K562 (cell line): ENCODE data around the gene NBEAL2. TPM values are rescaled to one million over a fixed set of nuclear protein-coding genes. Genes with fewer than 3 reads are reported as not detected.

Source experiments
- BCLAF1 ChIP-seq, 2 experiments: fragments of 450-650 bp in 1 of 2; IDR thresholded peaks; 2 replicates each; pipeline ENCODE4 v1.6.1; 2011 to 2017; ENCODE audit warnings: low read depth in 2 of 2, antibody characterized with exemption in 1 of 2, borderline replicate concordance in 1 of 2, low read length in 1 of 2, mild to moderate bottlenecking in 1 of 2, mixed read lengths in 1 of 2; ENCODE audit not compliant: control insufficient read depth in 1 of 2
- BRD4 ChIP-seq: fragments of 200-600 bp; sonication (generic); IDR thresholded peaks from 2 replicates; pipeline ENCODE4 v1.6.1; 2017; ENCODE audit warnings: inconsistent platforms
- CREB3L1 ChIP-seq: fragments of 450-650 bp; IDR thresholded peaks from 2 replicates; pipeline ENCODE4 v1.6.1; 2014; ENCODE audit warnings: low read depth, mild to moderate bottlenecking, moderate library complexity, borderline replicate concordance
- FOXJ3 ChIP-seq: sonication (generic); formaldehyde crosslinking; IDR thresholded peaks from 2 replicates; pipeline ENCODE4 v1.4.0; 2020; ENCODE audit warnings: mild to moderate bottlenecking, missing genetic modification reagents
- KDM1A ChIP-seq, 2 experiments: fragments of 450-650 bp; IDR thresholded peaks; 2 replicates each; pipeline ENCODE4 v1.6.1; 2016; ENCODE audit warnings: mild to moderate bottlenecking in 2 of 2
- KDM2B ChIP-seq: fragments of 250-450 bp; sonication (Bioruptor Pico); IDR thresholded peaks from 2 replicates; pipeline ENCODE4 v1.8.0; 2021; ENCODE audit warnings: mild to moderate bottlenecking, moderate library complexity
- MCM5 ChIP-seq: fragments of 450-650 bp; IDR thresholded peaks from 2 replicates; pipeline ENCODE4 v1.6.1; 2016; ENCODE audit warnings: low read depth
- NR1H2 ChIP-seq: sonication (generic); formaldehyde crosslinking; IDR thresholded peaks from 2 replicates; pipeline ENCODE4 v1.4.0; 2020; ENCODE audit warnings: mild to moderate bottlenecking, missing genetic modification reagents
- PCBP1 ChIP-seq: fragments of 200-400 bp; formaldehyde crosslinking; IDR thresholded peaks from 2 replicates; pipeline ENCODE4 v1.6.1; 2018; ENCODE audit warnings: mild to moderate bottlenecking, low read depth, low read length; ENCODE audit not compliant: poor library complexity, severe bottlenecking
- SAFB2 ChIP-seq: fragments of 200-400 bp; formaldehyde crosslinking; IDR thresholded peaks from 2 replicates; pipeline ENCODE4 v1.6.1; 2018; ENCODE audit warnings: borderline replicate concordance, low read length, low read depth, moderate library complexity; ENCODE audit not compliant: severe bottlenecking
- TBL1XR1 ChIP-seq, 2 experiments: IDR thresholded peaks; 2 replicates each; pipeline ENCODE4 v1.6.1; 2012; ENCODE audit warnings: improper control_type of control experiment in 2 of 2, low read length in 2 of 2, mild to moderate bottlenecking in 1 of 2
- TBP ChIP-seq: optimal IDR thresholded peaks from 2 replicates; pipeline ENCODE3; 2011; ENCODE audit warnings: low read depth, low read length, improper control_type of control experiment
- TCF3 ChIP-seq: sonication (generic); formaldehyde crosslinking; IDR thresholded peaks from 2 replicates; pipeline ENCODE4 v1.4.0; 2020; ENCODE audit warnings: mild to moderate bottlenecking, missing genetic modification reagents
- ZNF318 ChIP-seq, 2 experiments: fragments of 450-650 bp; IDR thresholded peaks; 2 replicates each; pipeline ENCODE4 v1.6.1; 2016; ENCODE audit warnings: mild to moderate bottlenecking in 2 of 2, borderline replicate concordance in 1 of 2, low read depth in 1 of 2, moderate library complexity in 1 of 2
- polyA plus RNA-seq, 8 experiments: library from polyadenylated mRNA; depleted of rRNA in 4 of 8; stranded (reverse) in 5 of 8; unstranded in 3 of 8; fragments of >200 nt; fragmentation: Nextera tagmentation in 2 of 8; fragmentation: Illumina TruSeq in 1 of 8; extraction: Ambion mirVana in 2 of 8; extraction: Trizol in 1 of 8; gene quantifications; 2 replicates each; pipeline versions ENCODE4 v1.2.1 to v1.2.3, GENCODE V29; 2011 to 2014; ENCODE audit warnings: inconsistent platforms in 1 of 8, missing spikeins in 1 of 8
- total RNA-seq, 7 experiments: library from RNA; depleted of rRNA in 6 of 7; stranded (reverse); fragments of >200 nt in 6 of 7; fragmentation: Illumina TruSeq in 2 of 7; extraction: Trizol in 2 of 7; gene quantifications; 2 replicates each; pipeline versions ENCODE4 v1.2.1 to v1.2.3, GENCODE V29; 2011 to 2021; ENCODE audit warnings: low replicate concordance in 1 of 7

The NBEAL2 gene
- total and polyA plus RNA-seq, 9 of the 15 experiments (the other 6 are each of a cell fraction or from before 2014, with no cell fraction given), result 0.06 to 114 (median 29.6) TPM

GRCh38 chr3:46935168-46935858 is 44.2 kb upstream of the NBEAL2 start (continued):
- TF ChIP-seq BCLAF1 (IDR thresholded peaks at IDR 0.05; ENCODE audit: borderline replicate concordance in 1 of 2, control insufficient read depth in 1 of 2, low read depth in 2 of 2, low read length in 1 of 2) (no peak), CREB3L1 (no peak), ZNF318 (IDR thresholded peaks at IDR 0.05; ENCODE audit: borderline replicate concordance in 1 of 2, low read depth in 1 of 2) (no peak), NR1H2 (no peak), TCF3 (CRISPR knock-in tag) (peak; percentile 83), BRD4 (no peak), TBP (no peak), TBL1XR1 (IDR thresholded peaks at IDR 0.05; ENCODE audit: low read length in 2 of 2) (no peak), KDM2B (CRISPR knock-in tag) (no peak), KDM1A (IDR thresholded peaks at IDR 0.05) (0 out of 4 replicates have a peak, but pooled peaks of 1 of the 2 experiments have one; percentile 10), SAFB2 (no peak), PCBP1 (no peak), FOXJ3 (CRISPR knock-in tag) (no peak), MCM5 (no peak)
